GM21360 (cell line): ENCODE results near the gene CARS2.
"Not testable (repeated sequence)": the region's sequence is repeated elsewhere in the genome, so short reads cannot be mapped to it uniquely, and the experiment has no call there.

Experiments used
- ATAC-seq: cut with Tn5 transposase; IDR thresholded peaks from one replicate; pipeline ENCODE4 v1.9.1; 2021; ENCODE audit warnings: mild to moderate bottlenecking, moderate library complexity; ENCODE audit not compliant: unreplicated experiment

Gene CARS2

GRCh38 chr13:110712081-110712848 lies 6.3 kb upstream of the CARS2 start:
- ATAC-seq: peak; percentile 29

- peak; percentile 8 for ATAC-seq
Observed at GRCh38 chr13:110706570-110707372, 855 bp upstream of the CARS2 start.

GRCh38 chr13:110705356-110705825 lies 525 bp downstream of the CARS2 start:
- ATAC-seq: no peak

GRCh38 chr13:110702591-110703526 lies 3.1 kb downstream of the CARS2 start:
- ATAC-seq: no peak

GRCh38 chr13:110702089-110702488 lies 3.8 kb downstream of the CARS2 start:
- ATAC-seq: no peak

- not testable (repeated sequence) for ATAC-seq
Observed at GRCh38 chr13:110701061-110701460, 4.9 kb downstream of the CARS2 start.

GRCh38 chr13:110700641-110701040 lies 5.3 kb downstream of the CARS2 start:
- no peak for ATAC-seq

- ATAC-seq: no peak
Observed at GRCh38 chr13:110700186-110700585, 5.7 kb downstream of the CARS2 start.

- ATAC-seq: no peak
Observed at GRCh38 chr13:110699148-110700145, 6.5 kb downstream of the CARS2 start.

- peak; percentile 70 for ATAC-seq
Observed at GRCh38 chr13:110698689-110699088, 7.2 kb downstream of the CARS2 start.

GRCh38 chr13:110697842-110698241 lies 8.1 kb downstream of the CARS2 start:
- ATAC-seq: no peak

GRCh38 chr13:110696776-110697175 lies 9.1 kb downstream of the CARS2 start:
- no peak for ATAC-seq

GRCh38 chr13:110695774-110696173 lies 10.1 kb downstream of the CARS2 start:
- ATAC-seq: not testable (repeated sequence)

GRCh38 chr13:110690516-110690915 lies 15.4 kb downstream of the CARS2 start:
- no peak for ATAC-seq

GRCh38 chr13:110689711-110690110 lies 16.2 kb downstream of the CARS2 start:
- ATAC-seq: no peak

GRCh38 chr13:110689041-110689440 lies 16.9 kb downstream of the CARS2 start:
- ATAC-seq: no peak

- ATAC-seq: no peak
Observed at GRCh38 chr13:110687736-110688135, 18.2 kb downstream of the CARS2 start.

- ATAC-seq: no peak
Observed at GRCh38 chr13:110685305-110686020, 20.5 kb downstream of the CARS2 start.
